Small intestine (tissue), 7 donors: ENCODE data around the gene LEPROT. TPM values are rescaled to one million over a fixed set of nuclear protein-coding genes. Genes with fewer than 3 reads are reported as not detected.

ENCODE experiments used
- DNase-seq, 2 donors: peaks; one replicate each; pipeline versions ENCODE4 v3.0.0 to v3.0.0-alpha.2; 2013
- FAIRE-seq: peaks from 2 replicates; lab custom pipeline; 2012; peaks lifted over from hg19 to GRCh38; lab: Jason Lieb, UNC
- H3K27ac ChIP-seq, 3 donors: one replicate each; pipeline ENCODE4 v1.5.1; 2013; ENCODE audit warnings: low read length in 2 of 3, mild to moderate bottlenecking in 2 of 3, control low read depth in 1 of 3, inconsistent platforms in 1 of 3, low read depth in 1 of 3, moderate library complexity in 1 of 3
- H3K27me3 ChIP-seq, 3 donors: one replicate each; pipeline ENCODE4 v1.6.1; 2013; ENCODE audit warnings: low read length in 3 of 3, inconsistent platforms in 1 of 3; ENCODE audit not compliant: control insufficient read depth in 3 of 3, insufficient read depth in 3 of 3
- H3K36me3 ChIP-seq, 3 donors: one replicate each; pipeline ENCODE4 v1.6.1; 2013; ENCODE audit warnings: low read length in 3 of 3, inconsistent platforms in 1 of 3, low read depth in 1 of 3, mild to moderate bottlenecking in 1 of 3, moderate library complexity in 1 of 3; ENCODE audit not compliant: control insufficient read depth in 3 of 3, insufficient read depth in 2 of 3
- H3K4me1 ChIP-seq, 3 donors: one replicate each; pipeline ENCODE4 v1.6.1; 2013; ENCODE audit warnings: low read length in 2 of 3, inconsistent platforms in 1 of 3, low read depth in 1 of 3, mild to moderate bottlenecking in 1 of 3, moderate library complexity in 1 of 3; ENCODE audit not compliant: control insufficient read depth in 3 of 3, insufficient read depth in 2 of 3
- H3K4me3 ChIP-seq, 3 donors: one replicate each; pipeline ENCODE4 v1.5.1; 2013; ENCODE audit warnings: low read length in 3 of 3, control low read depth in 1 of 3, inconsistent platforms in 1 of 3, low read depth in 1 of 3, mild to moderate bottlenecking in 1 of 3, moderate library complexity in 1 of 3
- H3K9me3 ChIP-seq, 2 donors: one replicate each; pipeline ENCODE4 v1.6.1; 2013; ENCODE audit warnings: low read depth in 1 of 2, low read length in 1 of 2; ENCODE audit not compliant: control insufficient read depth in 2 of 2, insufficient read depth in 1 of 2
- WGBS, 3 donors: extraction: QIAGEN DNeasy Blood & Tissue Kit; methylation state at CpG; one replicate each; pipeline ENCODE4 v1.1.7; 2013; 5-methylcytosine and 5-hydroxymethylcytosine counted together
- polyA plus RNA-seq, 4 donors: library from polyadenylated mRNA; stranded (reverse) in 3 of 4; unstranded in 1 of 4; fragments of 200-250 nt in 3 of 4; fragments of 120-200 nt in 1 of 4; gene quantifications; one replicate each; pipeline versions ENCODE4 v1.2.1 to v1.2.3, GENCODE V29; 2013
- donor health status: healthy with polysubstance abuse.
- donor health status: control.
- donor health status: control.
- donor health status: Bipolar disorder and iron deficiency.
- donor health status: healthy.

The LEPROT gene
- polyA plus RNA-seq, 4 donors: 14.1 to 61.5 (median 25.2) TPM

DNA sequence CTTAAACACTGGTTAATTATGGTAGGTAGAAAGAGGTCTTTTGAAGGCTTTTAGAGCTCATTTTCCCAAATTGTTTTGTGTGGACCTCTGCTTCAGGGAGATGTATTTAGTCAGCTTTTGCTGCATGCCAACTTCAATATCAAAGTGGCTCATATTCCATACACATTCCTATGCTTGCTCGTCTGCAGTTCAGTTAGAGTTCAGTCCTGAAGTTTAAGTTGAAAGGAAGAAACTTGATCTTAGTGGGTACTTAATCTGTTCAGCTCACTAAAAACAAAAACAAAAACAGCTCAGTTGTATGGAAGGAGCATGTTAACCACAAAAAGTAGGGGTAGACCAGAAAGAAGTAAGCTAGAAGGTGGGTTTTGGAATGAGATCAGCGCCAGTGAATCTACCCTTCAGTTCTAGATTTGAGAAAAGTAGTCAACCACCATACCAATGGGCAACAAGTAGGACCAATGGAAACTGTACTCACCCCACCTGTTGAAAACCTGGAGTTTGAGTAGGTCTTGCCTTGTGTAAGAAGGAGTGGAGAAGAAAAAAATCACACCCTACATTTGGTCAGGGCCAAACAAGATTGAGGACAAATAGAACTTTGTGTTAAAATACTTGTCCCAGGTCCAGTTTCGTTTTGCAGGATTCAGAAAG, 58.0 kb downstream of the LEPROT start:
- H3K27ac ChIP-seq: no peak overlapping the region
- no peak overlapping the region for H3K4me3 ChIP-seq
- no peak for DNase-seq
- H3K9me3 ChIP-seq: no peaks in the 10 kb centered on the region
- FAIRE-seq: no peak
- 69 to 80% (median 77%) methylated on average over 3 of the region's 3 CpGs for WGBS, 3 donors
- H3K4me1 ChIP-seq: no peaks in the 10 kb centered on the region
- H3K27me3 ChIP-seq: no peaks in the 10 kb centered on the region
- no peaks in the 10 kb centered on the region for H3K36me3 ChIP-seq

DNA sequence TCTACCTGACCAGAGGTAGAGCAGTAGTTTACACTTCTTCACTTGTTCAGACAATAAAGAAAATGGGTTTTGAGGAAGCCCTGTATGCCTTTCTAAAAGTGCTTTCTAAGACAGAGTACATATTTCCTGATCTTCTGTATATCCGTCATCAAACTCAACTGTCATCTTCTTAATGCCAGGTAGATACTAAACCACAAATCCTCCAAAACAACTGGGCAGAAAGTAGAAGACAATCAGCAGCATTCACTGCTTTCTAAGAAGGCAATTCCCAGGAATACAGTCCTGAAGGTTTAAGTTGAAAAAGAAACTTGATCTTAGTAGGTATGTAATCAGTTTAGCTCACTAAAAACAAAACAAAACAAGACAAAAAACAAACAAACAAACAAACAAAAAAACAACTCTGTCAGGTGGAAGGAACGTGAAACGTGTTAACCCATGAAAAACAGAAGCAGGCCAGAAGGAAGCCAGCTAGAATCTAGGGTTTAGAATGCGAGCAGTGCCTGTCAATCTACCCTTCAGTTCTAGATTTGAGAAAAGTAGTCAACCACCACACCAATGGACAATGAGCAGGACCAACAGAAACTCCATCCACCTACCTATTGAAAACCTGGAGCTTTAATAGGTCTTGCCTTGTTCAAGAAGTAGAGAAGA, 59.2 kb downstream of the LEPROT start:
- no peaks in the 10 kb centered on the region for H3K4me1 ChIP-seq
- H3K27ac ChIP-seq: no peak overlapping the region
- H3K4me3 ChIP-seq: no peak overlapping the region
- no peaks in the 10 kb centered on the region for H3K27me3 ChIP-seq
- H3K9me3 ChIP-seq: no peaks in the 10 kb centered on the region
- no peak for FAIRE-seq
- 86 to 91% (median 88%) methylated on average over 4 of the region's 4 CpGs for WGBS, 3 donors
- no peaks in the 10 kb centered on the region for H3K36me3 ChIP-seq
- no peak for DNase-seq

DNA sequence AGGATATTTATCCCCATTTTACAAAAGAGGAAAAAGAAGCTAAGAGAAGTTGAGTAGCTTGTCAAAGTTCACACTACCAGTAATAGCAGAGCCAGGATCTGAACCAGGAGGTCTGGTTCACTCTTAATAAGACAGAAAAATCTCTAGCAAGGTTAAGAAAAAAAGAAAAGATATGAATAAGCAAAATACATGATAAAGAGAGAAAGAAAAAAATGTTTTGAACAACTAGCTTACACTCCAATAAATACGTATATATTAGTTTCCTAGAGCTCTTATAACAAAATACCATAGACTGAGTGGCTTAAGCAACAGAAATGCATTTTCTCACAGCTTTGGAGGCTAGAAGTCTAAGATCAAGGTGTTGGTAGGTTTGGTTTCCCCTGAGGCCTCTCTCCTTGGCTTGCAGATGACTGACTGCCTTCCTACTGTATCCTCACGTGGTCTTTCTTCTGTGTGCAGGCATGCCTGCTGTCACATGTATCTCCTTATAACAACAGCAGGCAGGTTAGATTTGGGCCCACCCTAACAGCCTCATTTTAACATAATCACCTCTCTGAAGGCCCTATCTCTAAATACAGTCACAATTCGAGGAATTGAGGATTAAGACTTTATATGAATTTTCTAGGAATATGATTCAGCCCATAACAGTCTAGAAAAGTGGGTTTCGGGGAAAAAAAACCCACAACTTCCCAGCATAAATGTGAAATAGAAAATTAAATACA, 60.4 kb downstream of the LEPROT start:
- no peaks in the 10 kb centered on the region for H3K4me1 ChIP-seq
- DNase-seq (no peak), FAIRE-seq (no peak)
- H3K27me3 ChIP-seq: no peaks in the 10 kb centered on the region
- no peak overlapping the region for H3K27ac ChIP-seq
- H3K36me3 ChIP-seq: no peaks in the 10 kb centered on the region
- H3K4me3 ChIP-seq: no peak overlapping the region
- H3K9me3 ChIP-seq: no peaks in the 10 kb centered on the region
- WGBS, 3 donors: 80 to 81% (median 80%) methylated on average over 4 of the region's 4 CpGs

GRCh38 chr1:65483993-65484754, 63.7 kb downstream of the LEPROT start:
- 65 to 78% (median 74%) methylated on average over 8 of the region's 8 CpGs for WGBS, 3 donors
- Histone ChIP-seq H3K9me3 (no peaks in the 10 kb centered on the region), H3K4me3 (no peak overlapping the region), H3K4me1 (no peaks in the 10 kb centered on the region), H3K27ac (no peak overlapping the region), H3K36me3 (no peaks in the 10 kb centered on the region), H3K27me3 (no peaks in the 10 kb centered on the region)
- DNase-seq (no peak), FAIRE-seq (no peak)

Other genes starting within 250 kb of the LEPROT start
- gene DNAJC6, start 111.1 kb upstream of the LEPROT start, polyA plus RNA-seq: 1 to 10 TPM in 2 of 4 donors, under 1 TPM in 2; 0.22 to 3.1 (median 1.4) TPM
- gene LEPR, start within 50 bp of the LEPROT start, polyA plus RNA-seq: 1 to 10 TPM in 2 of 4 donors, under 1 TPM in 1, not detected in 1; 0.54 to 6.6 (median 2.9) TPM